K562 (cell line): ENCODE results near the gene MACROD2. TPM values are rescaled to one million over a fixed set of nuclear protein-coding genes. Genes with fewer than 3 reads are reported as not detected.

ENCODE experiments used
- ATAC-seq: fragments of 200-7000 bp; cut with Tn5 transposase; 3 replicates; pipeline ENCODE4 v1.9.1; 2020; ENCODE audit warnings: moderate library complexity
- BruUV-seq: library from RNA; stranded (reverse); fragments of 400-500 nt; replicated peaks from 2 replicates; lab custom pipeline; 2021; lab: Mats Ljungman, UMichigan
- CTCF ChIA-PET: fragments of 300-600 bp; formaldehyde crosslinking; extraction: SDS; loops from one replicate; lab custom pipeline; 2021; ENCODE audit warnings: low intra/inter-chr PET ratio; lab: Yijun Ruan, JAX
- POLR2A ChIA-PET: fragments of 300-600, 350-650 bp; sonication (Branson Sonifier 250); formaldehyde crosslinking; extraction: SDS; loops from one replicate; lab custom pipeline; 2021; ENCODE audit warnings: antibody characterized with exemption, inconsistent platforms; lab: Yijun Ruan, JAX
- DNase-seq, 4 experiments: peaks; one replicate each; pipeline versions ENCODE4 v3.0.0 to v3.0.0-alpha.2; 2011 to 2018; ENCODE audit warnings: low spot score in 3 of 4, mixed read lengths in 3 of 4; ENCODE audit errors: extremely low read depth in 1 of 4
- FAIRE-seq: peaks from 2 replicates; lab custom pipeline; 2011; peaks lifted over from hg19 to GRCh38; lab: Jason Lieb, UNC
- H2AFZ ChIP-seq: 2 replicates; pipeline ENCODE4 v1.6.0; 2011; ENCODE audit warnings: low read depth, low read length, control low read depth, inconsistent platforms
- H3K27ac ChIP-seq: fragments of 200-600 bp; 3 replicates; pipeline ENCODE4 v1.8.0; 2011; ENCODE audit warnings: low read depth, mild to moderate bottlenecking, control low read depth, inconsistent platforms, low read length, moderate library complexity, mixed read lengths; ENCODE audit errors: extremely low read depth
- H3K27me3 ChIP-seq, 2 experiments: fragments of 300-600 bp in 1 of 2; 2 replicates in 1 of 2; 3 replicates in 1 of 2; pipeline versions ENCODE4 v1.6.0 to v1.8.0; 2011; ENCODE audit warnings: inconsistent platforms in 2 of 2, low read length in 2 of 2, mild to moderate bottlenecking in 1 of 2, mixed read lengths in 1 of 2, moderate library complexity in 1 of 2; ENCODE audit not compliant: control insufficient read depth in 2 of 2, insufficient read depth in 2 of 2
- H3K36me3 ChIP-seq: fragments of 300-600 bp; 3 replicates; pipeline ENCODE4 v1.8.0; 2011; ENCODE audit warnings: mild to moderate bottlenecking, low read length, inconsistent platforms; ENCODE audit not compliant: control insufficient read depth, insufficient read depth
- H3K4me1 ChIP-seq, 2 experiments: fragments of 200-600 bp in 1 of 2; replicated peaks in 1 of 2; 2 replicates in 1 of 2; 3 replicates in 1 of 2; pipeline versions ENCODE4 v1.5.1 to v1.8.0; 2011; ENCODE audit warnings: inconsistent platforms in 2 of 2, low read length in 2 of 2, mild to moderate bottlenecking in 1 of 2, mixed read lengths in 1 of 2, moderate library complexity in 1 of 2; ENCODE audit not compliant: control insufficient read depth in 2 of 2, insufficient read depth in 2 of 2
- H3K4me2 ChIP-seq: 2 replicates; pipeline ENCODE4 v1.6.1; 2011; ENCODE audit warnings: low read length, control low read depth, inconsistent platforms, mixed read lengths; ENCODE audit not compliant: insufficient read depth
- H3K4me3 ChIP-seq: fragments of 200-600 bp; sonication (generic), shearing (Covaris generic); 2 replicates; pipeline ENCODE4 v1.5.1; 2016; ENCODE audit warnings: control low read depth, inconsistent platforms
- H3K79me2 ChIP-seq: fragments of 200-600 bp; 3 replicates; pipeline ENCODE4 v1.8.0; 2011; ENCODE audit warnings: low read length, inconsistent platforms; ENCODE audit not compliant: control insufficient read depth, insufficient read depth
- H3K9ac ChIP-seq, 2 experiments: 2 replicates each; pipeline versions ENCODE4 v1.6.0 to v1.6.1; 2011; ENCODE audit warnings: low read depth in 2 of 2, low read length in 2 of 2, control low read depth in 1 of 2, inconsistent platforms in 1 of 2, mild to moderate bottlenecking in 1 of 2, mixed read lengths in 1 of 2; ENCODE audit not compliant: insufficient read depth in 1 of 2
- H3K9me1 ChIP-seq: one replicate; pipeline ENCODE4 v1.6.0; 2011; ENCODE audit warnings: inconsistent platforms, mild to moderate bottlenecking, low read length, moderate library complexity; ENCODE audit not compliant: control insufficient read depth, insufficient read depth
- H3K9me3 ChIP-seq: replicated peaks from 2 replicates; pipeline ENCODE4 v1.5.1; 2011; ENCODE audit warnings: low read depth, low read length, inconsistent platforms; ENCODE audit not compliant: control insufficient read depth, insufficient read depth
- H4K20me1 ChIP-seq: replicated peaks from 2 replicates; pipeline ENCODE4 v1.6.1; 2011; ENCODE audit warnings: low read length, inconsistent platforms, mixed read lengths; ENCODE audit not compliant: control insufficient read depth, insufficient read depth
- ADNP ChIP-seq: fragments of 200-800 bp; sonication (Bioruptor generic); IDR thresholded peaks from 2 replicates; pipeline ENCODE4 v1.6.1; 2016; ENCODE audit warnings: missing genetic modification characterization, missing compliant biosample characterization
- ARID4B ChIP-seq: sonication (generic); formaldehyde crosslinking; IDR thresholded peaks from 2 replicates; pipeline ENCODE4 v1.8.0; 2022; ENCODE audit warnings: mild to moderate bottlenecking, missing genetic modification reagents
- GABPB2 ChIP-seq: fragments of 250-450 bp; sonication (Bioruptor Pico); conservative IDR thresholded peaks from 2 replicates; pipeline ENCODE4 v1.5.1; 2021; ENCODE audit warnings: mild to moderate bottlenecking
- HMGXB4 ChIP-seq: sonication (generic); formaldehyde crosslinking; IDR thresholded peaks from 2 replicates; pipeline ENCODE4 v1.8.1; 2023; ENCODE audit warnings: mild to moderate bottlenecking, missing genetic modification reagents
- PCBP1 ChIP-seq: fragments of 200-400 bp; formaldehyde crosslinking; IDR thresholded peaks from 2 replicates; pipeline ENCODE4 v1.6.1; 2018; ENCODE audit warnings: mild to moderate bottlenecking, low read depth, low read length; ENCODE audit not compliant: poor library complexity, severe bottlenecking
- PRMT5 ChIP-seq: sonication (generic); formaldehyde crosslinking; IDR thresholded peaks from 2 replicates; pipeline ENCODE4 v1.5.0; 2020; ENCODE audit warnings: missing genetic modification reagents
- RBM34 ChIP-seq: fragments of 200-400 bp; formaldehyde crosslinking; IDR thresholded peaks from 2 replicates; pipeline ENCODE4 v1.6.1; 2018; ENCODE audit warnings: low read length, borderline replicate concordance; ENCODE audit not compliant: insufficient read depth
- SOX6 ChIP-seq: fragments of 450-650 bp; IDR thresholded peaks from 2 replicates; pipeline ENCODE4 v1.6.1; 2014; ENCODE audit warnings: mild to moderate bottlenecking
- SREBF2 ChIP-seq: sonication (generic); formaldehyde crosslinking; IDR thresholded peaks from 2 replicates; pipeline ENCODE4 v1.4.0; 2020; ENCODE audit warnings: mild to moderate bottlenecking, missing genetic modification reagents
- TOE1 ChIP-seq, 2 experiments: fragments of 450-650 bp in 1 of 2; sonication (generic) in 1 of 2; formaldehyde crosslinking in 1 of 2; IDR thresholded peaks; 2 replicates each; pipeline versions ENCODE4 v1.7.1 to v1.8.0; 2016 to 2022; ENCODE audit warnings: borderline replicate concordance in 2 of 2, mild to moderate bottlenecking in 2 of 2, antibody characterized with exemption in 1 of 2, inconsistent platforms in 1 of 2, low read depth in 1 of 2, missing genetic modification reagents in 1 of 2, moderate library complexity in 1 of 2
- ZKSCAN1 ChIP-seq: fragments of 150-350 bp; IDR thresholded peaks from 2 replicates; pipeline ENCODE4 v1.6.1; 2016; ENCODE audit warnings: low read depth, low read length
- ZNF354B ChIP-seq: fragments of 250-450 bp; sonication (Bioruptor Pico); IDR thresholded peaks from 2 replicates; pipeline ENCODE4 v1.4.0; 2020
- ZNF444 ChIP-seq: fragments of 250-450 bp; sonication (Bioruptor Pico); IDR thresholded peaks from 2 replicates; pipeline ENCODE4 v1.4.0; 2020; ENCODE audit warnings: mild to moderate bottlenecking, moderate library complexity
- ZNF76 ChIP-seq: fragments of 250-450 bp; sonication (Bioruptor Pico); IDR thresholded peaks from 2 replicates; pipeline ENCODE4 v1.4.0; 2020; ENCODE audit warnings: mild to moderate bottlenecking, moderate library complexity, borderline replicate concordance
- WGBS: fragments of 100-300 bp; shearing (Covaris generic); methylation state at CpG from one replicate; pipeline ENCODE4 v1.1.6; 2016; ENCODE audit warnings: low coverage, mixed read lengths; ENCODE audit not compliant: insufficient coverage; ENCODE audit errors: missing lambda C conversion rate; 5-methylcytosine and 5-hydroxymethylcytosine counted together
- in situ Hi-C: fragments of 300-500 bp; cut with MboI; formaldehyde crosslinking; loops from 4 replicates; pipeline ENCODE4 v1.15.0; 2018; ENCODE audit warnings: inconsistent platforms, mixed read lengths
- intact Hi-C: fragments of 100-400 bp; cut with micrococcal nuclease; formaldehyde crosslinking; loops from 2 replicates; pipeline ENCODE4 v1.14.2; 2022
- polyA plus RNA-seq, 8 experiments: library from polyadenylated mRNA; depleted of rRNA in 4 of 8; stranded (reverse) in 5 of 8; unstranded in 3 of 8; fragments of >200 nt; fragmentation: Nextera tagmentation in 2 of 8; fragmentation: Illumina TruSeq in 1 of 8; extraction: Ambion mirVana in 2 of 8; extraction: Trizol in 1 of 8; gene quantifications; 2 replicates each; pipeline versions ENCODE4 v1.2.1 to v1.2.3, GENCODE V29; 2011 to 2014; ENCODE audit warnings: inconsistent platforms in 1 of 8, missing spikeins in 1 of 8
- total RNA-seq, 7 experiments: library from RNA; depleted of rRNA in 6 of 7; stranded (reverse); fragments of >200 nt in 6 of 7; fragmentation: Illumina TruSeq in 2 of 7; extraction: Trizol in 2 of 7; gene quantifications; 2 replicates each; pipeline versions ENCODE4 v1.2.1 to v1.2.3, GENCODE V29; 2011 to 2021; ENCODE audit warnings: low replicate concordance in 1 of 7
- TF ChIP-seq, protein P1 (sequence below): fragments of 250-450 bp; sonication (Bioruptor Pico); IDR thresholded peaks from 2 replicates; pipeline ENCODE4 v1.6.1; 2021; ENCODE audit warnings: mild to moderate bottlenecking

MACROD2 gene
- total and polyA plus RNA-seq, 9 of the 15 experiments (the other 6 are each of a cell fraction or from before 2014, with no cell fraction given), result not detected

GRCh38 chr20:15091421-15092037 lies 1096.2 kb downstream of the MACROD2 start:
- Histone ChIP-seq H2AFZ (no peak overlapping the region), H3K9ac (no peak overlapping the region), H3K9me3 (no peaks in the 10 kb centered on the region), H3K27ac (no peak overlapping the region), H3K4me2 (no peak overlapping the region), H3K36me3 (no peaks in the 10 kb centered on the region), H3K27me3 (no peaks in the 10 kb centered on the region), H3K4me1 (no peaks in the 10 kb centered on the region), H3K4me3 (no peak overlapping the region), H3K9me1 (no peaks in the 10 kb centered on the region), H4K20me1 (no peaks in the 10 kb centered on the region), H3K79me2 (no peaks in the 10 kb centered on the region)
- ATAC-seq (no peak), DNase-seq (no peak), FAIRE-seq (no peak)
- in situ Hi-C loops, result no loop called here
- intact Hi-C loops, result no loop called here
- ChIA-PET POLR2A (no interaction called here), CTCF (no interaction called here)
- 3% methylated on average over 4 of the region's 4 CpGs for WGBS
- no TSS peak for BruUV-seq
- TF ChIP-seq ADNP (tag) (no peak), PCBP1 (no peak), SREBF2 (CRISPR knock-in tag) (no peak), GABPB2 (no peak), ZKSCAN1 (no peak), SOX6 (no peak), ZNF444 (CRISPR knock-in tag) (no peak), RBM34 (no peak), ZNF354B (no peak), ZNF76 (CRISPR knock-in tag) (no peak), TOE1 (IDR thresholded peaks at IDR 0.05; ENCODE audit: borderline replicate concordance) (no peak), TOE1 (CRISPR knock-in tag; IDR thresholded peaks at IDR 0.05; ENCODE audit: borderline replicate concordance, low read depth) (no peak), ARID4B (CRISPR knock-in tag) (no peak), HMGXB4 (no peak), PRMT5 (CRISPR knock-in tag) (no peak)
- TF ChIP-seq, protein P1, sequence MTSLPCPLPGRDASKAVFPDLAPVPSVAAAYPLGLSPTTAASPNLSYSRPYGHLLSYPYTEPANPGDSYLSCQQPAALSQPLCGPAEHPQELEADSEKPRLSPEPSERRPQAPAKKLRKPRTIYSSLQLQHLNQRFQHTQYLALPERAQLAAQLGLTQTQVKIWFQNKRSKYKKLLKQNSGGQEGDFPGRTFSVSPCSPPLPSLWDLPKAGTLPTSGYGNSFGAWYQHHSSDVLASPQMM (CRISPR knock-in tag), result no peak
